Inflammatory macrophage treated with lipopolysaccharide for 1 hour (primary cell): ENCODE data around the gene GPC6.
"Not testable (repeated sequence)": the region's sequence is repeated elsewhere in the genome, so short reads cannot be mapped to it uniquely, and the experiment has no call there.

ENCODE experiments used
- DNase-seq, 2 donors: peaks; one replicate each; pipeline ENCODE4 v3.0.0-alpha.2; 2020 to 2022

The GPC6 gene

GRCh38 chr13:94343243-94343585, 1116.6 kb downstream of the GPC6 start:
- no peak for DNase-seq

- DNase-seq = not testable (repeated sequence)
These were observed 1117.1 kb downstream of the GPC6 start for GRCh38 chr13:94343687-94344086.

- DNase-seq = no peak
These were observed 1117.7 kb downstream of the GPC6 start for GRCh38 chr13:94344126-94344818.

- no peak for DNase-seq
These were observed 1119.0 kb downstream of the GPC6 start for GRCh38 chr13:94345374-94346195.

DNA sequence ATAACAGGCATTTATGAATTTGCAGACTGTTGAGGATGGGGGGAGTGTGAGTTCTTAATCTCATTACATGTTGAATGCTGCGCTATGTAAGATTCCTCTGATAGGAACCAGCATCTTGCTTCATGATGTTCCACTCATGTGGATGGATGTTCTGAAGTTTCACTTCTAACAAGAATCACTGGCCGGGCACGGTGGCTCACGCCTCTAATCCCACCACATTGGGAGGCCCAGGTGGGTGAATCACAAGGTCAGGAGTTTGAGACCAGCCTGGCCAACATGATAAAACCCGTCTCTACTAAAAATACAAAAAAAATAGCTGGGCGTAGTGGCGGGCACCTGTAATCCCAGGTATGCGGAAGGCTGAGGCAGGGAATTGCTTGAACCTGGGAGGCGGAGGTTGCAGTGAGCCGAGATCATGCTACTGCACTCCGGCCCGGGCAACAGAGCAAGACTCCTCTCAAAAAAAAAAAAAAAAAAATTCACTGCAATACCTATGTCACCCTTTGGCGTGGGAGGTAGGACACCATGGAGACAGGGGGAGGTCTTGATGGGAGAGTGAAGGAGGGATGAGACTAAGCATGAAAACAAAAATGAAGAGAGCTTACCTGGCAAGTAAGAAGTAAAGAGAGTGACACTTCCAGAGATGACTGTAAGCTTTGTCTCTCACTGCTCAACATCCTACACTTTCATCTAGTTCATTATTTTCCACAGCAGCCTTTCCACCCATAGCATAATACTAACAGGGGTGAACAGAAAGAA, 1119.8 kb downstream of the GPC6 start:
- DNase-seq = no peak

DNA sequence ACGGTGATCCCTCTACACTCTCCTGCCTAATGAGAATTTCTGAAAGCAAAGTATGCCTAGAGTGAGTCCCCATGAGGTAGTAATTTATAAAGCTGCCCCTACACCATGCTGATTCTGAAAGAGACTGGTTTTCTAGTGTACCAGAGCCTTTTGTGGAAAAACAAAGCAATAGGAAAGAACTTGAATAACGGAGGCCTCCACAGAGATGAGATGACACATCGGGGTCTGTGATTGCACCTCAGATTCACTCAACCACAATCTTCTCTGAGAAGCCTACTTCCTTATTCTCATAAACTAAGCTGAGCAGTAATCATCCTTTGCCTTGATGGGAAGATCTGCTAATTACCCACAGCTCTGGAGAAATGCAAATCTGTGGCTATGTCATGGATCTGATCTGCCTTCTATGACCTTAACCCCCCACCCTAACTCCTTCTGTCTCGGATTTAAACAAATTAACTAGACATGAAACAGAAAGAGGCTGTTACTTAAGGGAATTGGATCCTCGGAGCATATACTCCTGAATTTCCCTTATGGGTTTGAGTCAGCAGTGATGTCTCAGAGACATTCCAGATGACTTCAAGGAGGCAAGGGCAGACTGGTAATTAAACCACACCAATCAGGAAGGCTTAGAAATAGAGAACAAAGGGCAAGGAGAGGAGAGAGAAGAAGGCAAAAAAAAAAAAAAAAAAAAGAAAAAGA, 1124.8 kb downstream of the GPC6 start:
- no peak for DNase-seq

DNA sequence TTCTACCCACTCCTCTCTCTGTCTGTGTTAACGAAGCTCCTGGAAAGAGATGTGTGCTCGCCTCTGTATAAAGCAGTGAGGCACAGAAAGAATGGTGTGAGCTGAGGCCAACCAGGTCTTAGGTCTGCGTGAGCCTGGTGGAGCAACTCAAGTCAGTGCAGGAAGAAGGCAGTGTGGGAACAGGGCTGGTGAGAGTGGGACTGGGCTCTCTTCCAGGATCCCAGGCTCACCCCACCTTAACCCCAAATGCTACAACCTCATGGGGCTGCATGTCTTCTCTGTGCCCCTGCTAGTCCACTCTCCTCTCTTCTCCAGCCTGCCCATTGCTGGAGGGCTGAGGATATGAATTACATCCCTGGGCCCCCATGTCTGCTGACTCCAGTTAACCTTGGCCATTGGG, 1125.5 kb downstream of the GPC6 start:
- no peak for DNase-seq

- no peak for DNase-seq
These were observed 1126.6 kb downstream of the GPC6 start for GRCh38 chr13:94353167-94353710.

DNA sequence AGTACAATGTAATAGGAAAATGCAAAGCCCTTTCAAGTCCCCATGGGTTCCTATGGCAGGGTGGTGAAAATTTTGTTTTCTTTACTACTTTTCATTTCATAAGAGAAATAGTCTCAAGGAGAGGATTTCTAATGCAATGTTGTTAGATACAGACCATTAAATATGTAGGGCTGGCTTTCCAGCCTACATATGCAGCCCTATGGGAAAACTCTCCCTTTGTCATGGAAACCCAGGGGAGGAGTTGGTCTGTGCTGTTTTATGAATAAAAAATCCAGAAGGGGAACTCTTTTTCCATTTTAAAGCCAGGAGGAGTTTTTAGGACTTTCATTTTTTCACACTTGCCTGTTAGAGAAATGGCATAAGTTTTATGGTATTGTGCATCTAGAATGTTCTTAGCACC, 1133.3 kb downstream of the GPC6 start:
- no peak for DNase-seq

DNA sequence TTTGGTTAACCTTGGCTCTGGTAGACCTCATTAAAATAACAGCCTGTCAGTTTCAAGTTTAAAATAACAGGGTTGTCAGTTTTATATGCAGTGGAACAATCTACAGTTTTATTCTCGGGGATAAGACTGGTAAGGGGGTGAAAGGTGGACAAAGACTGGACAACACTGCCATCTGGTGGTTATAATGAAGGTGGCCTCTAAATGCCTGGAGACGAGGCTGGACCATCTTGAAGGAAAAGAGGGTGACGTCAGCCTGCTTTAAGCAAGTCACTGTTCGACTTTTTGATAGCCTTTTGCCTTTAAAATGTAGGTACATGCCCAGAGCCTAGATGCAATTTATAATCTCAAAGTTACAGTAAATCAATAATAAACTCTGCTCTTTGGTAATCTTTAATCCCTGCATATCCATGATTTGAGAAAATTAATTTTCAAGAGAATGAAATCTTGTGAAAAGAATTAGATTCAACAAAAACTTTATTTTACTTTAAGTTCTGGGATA, 1135.9 kb downstream of the GPC6 start:
- DNase-seq = peak; percentile 65 to 85

DNA sequence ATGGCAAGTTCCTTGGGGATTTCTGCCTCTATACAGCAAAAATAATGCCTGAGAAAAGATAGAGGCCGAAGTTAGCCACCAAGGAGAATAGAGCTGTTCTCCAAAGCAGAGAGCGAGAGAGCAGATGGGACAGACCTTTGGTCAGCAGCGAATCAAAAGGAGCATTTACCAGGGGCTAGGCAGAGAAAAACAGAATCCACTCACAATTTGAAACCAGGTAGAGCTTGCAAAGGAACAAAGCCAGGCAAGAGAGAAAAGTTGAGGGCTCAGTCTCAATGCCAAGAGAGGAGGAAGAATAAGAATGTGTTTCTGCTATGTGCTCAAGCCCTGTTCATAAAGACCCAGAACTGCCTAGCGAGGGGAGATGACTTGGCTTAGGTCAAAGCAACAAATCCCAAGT, 1140.1 kb downstream of the GPC6 start:
- no peak for DNase-seq

- DNase-seq = no peak
These were observed 1143.4 kb downstream of the GPC6 start for GRCh38 chr13:94369972-94370436.

GRCh38 chr13:94371855-94372254, 1145.2 kb downstream of the GPC6 start:
- no peak for DNase-seq

- no peak for DNase-seq
These were observed 1155.9 kb downstream of the GPC6 start for GRCh38 chr13:94382517-94382916.

- no peak for DNase-seq
These were observed 1156.4 kb downstream of the GPC6 start for GRCh38 chr13:94382960-94383359.

DNA sequence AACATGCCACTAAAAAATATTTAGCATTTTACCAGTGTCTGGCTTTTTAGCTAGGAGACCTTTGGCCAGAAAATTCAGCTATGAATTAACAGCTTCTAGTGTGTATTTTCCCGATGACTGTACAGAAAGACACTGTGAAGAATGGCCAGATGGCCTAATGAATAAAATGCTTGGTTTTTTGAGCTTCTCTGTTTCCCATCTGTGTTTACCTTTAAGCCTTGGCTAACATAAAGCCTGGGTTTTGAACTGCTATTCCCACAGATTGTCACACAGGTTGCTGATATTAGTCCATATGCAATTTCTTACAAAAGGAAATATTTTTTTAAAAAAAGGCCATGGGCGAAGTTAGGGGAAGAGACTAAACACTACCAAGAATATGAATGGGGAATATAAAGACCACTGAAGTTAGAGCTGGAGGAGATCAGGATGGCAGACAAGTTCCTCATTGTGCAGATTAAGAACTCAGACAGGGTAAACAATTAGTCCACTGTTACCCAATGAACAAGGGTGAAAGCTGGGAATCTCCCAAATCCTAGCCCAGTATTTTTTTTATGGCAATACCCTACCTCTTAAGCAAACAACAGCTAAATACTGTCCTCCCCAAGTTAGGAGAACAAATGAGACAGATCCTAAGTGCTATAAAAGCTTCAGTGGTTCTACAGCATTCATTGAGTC, 1157.8 kb downstream of the GPC6 start:
- DNase-seq = no peak

- DNase-seq = no peak
These were observed 1160.4 kb downstream of the GPC6 start for GRCh38 chr13:94387047-94387446.

GRCh38 chr13:94389604-94390351, 1163.2 kb downstream of the GPC6 start:
- no peak for DNase-seq

GRCh38 chr13:94390881-94391280, 1164.3 kb downstream of the GPC6 start:
- DNase-seq = no peak

GRCh38 chr13:94394723-94395122, 1168.1 kb downstream of the GPC6 start:
- DNase-seq = no peak

GRCh38 chr13:94395860-94396259, 1169.3 kb downstream of the GPC6 start:
- no peak for DNase-seq
